K562 (cell line): ENCODE measurements around the gene CTIF. TPM values are rescaled to one million over a fixed set of nuclear protein-coding genes. Genes with fewer than 3 reads are reported as not detected.

Experiments used
- BHLHE40 ChIP-seq: IDR thresholded peaks from 2 replicates; pipeline ENCODE4 v1.6.1; 2011; ENCODE audit warnings: low read length, improper control_type of control experiment
- FOXJ2 ChIP-seq: fragments of 200-800 bp; sonication (Bioruptor generic); IDR thresholded peaks from 2 replicates; pipeline ENCODE4 v1.6.1; 2016; ENCODE audit warnings: missing genetic modification characterization, missing compliant biosample characterization
- GMEB1 ChIP-seq: fragments of 250-450 bp; sonication (Bioruptor Pico); IDR thresholded peaks from 2 replicates; pipeline ENCODE4 v1.4.0; 2020; ENCODE audit warnings: mild to moderate bottlenecking
- LEF1 ChIP-seq: fragments of 450-650 bp; IDR thresholded peaks from 2 replicates; pipeline ENCODE4 v1.6.1; 2016; ENCODE audit warnings: mild to moderate bottlenecking
- MAX ChIP-seq: sonication (generic); formaldehyde crosslinking; IDR thresholded peaks from 2 replicates; pipeline ENCODE4 v1.9.0; 2022; ENCODE audit warnings: mild to moderate bottlenecking, missing genetic modification reagents
- MECOM ChIP-seq: fragments of 250-450 bp; sonication (Bioruptor Pico); IDR thresholded peaks from 2 replicates; pipeline ENCODE4 v1.8.0; 2022; ENCODE audit warnings: inconsistent platforms
- NR3C1 ChIP-seq: sonication (generic); formaldehyde crosslinking; IDR thresholded peaks from 2 replicates; pipeline ENCODE4 v1.8.1; 2022; ENCODE audit warnings: missing genetic modification reagents
- PHF8 ChIP-seq: fragments of 200-600 bp; sonication (generic); IDR thresholded peaks from 2 replicates; pipeline ENCODE4 v1.6.1; 2012; ENCODE audit warnings: mixed run types, mild to moderate bottlenecking, inconsistent platforms, low read length, moderate library complexity, borderline replicate concordance
- TAF1 ChIP-seq: IDR thresholded peaks from 2 replicates; pipeline ENCODE4 v1.6.1; 2011; ENCODE audit warnings: mild to moderate bottlenecking, low read length, moderate library complexity; ENCODE audit not compliant: insufficient read depth, control insufficient read depth, severe bottlenecking; ENCODE audit errors: extremely low read depth
- TAF9B ChIP-seq: fragments of 450-650 bp; IDR thresholded peaks from 2 replicates; pipeline ENCODE4 v1.6.1; 2018; ENCODE audit warnings: mild to moderate bottlenecking; ENCODE audit not compliant: partially characterized antibody
- TBL1XR1 ChIP-seq, 2 experiments: IDR thresholded peaks; 2 replicates each; pipeline ENCODE4 v1.6.1; 2012; ENCODE audit warnings: improper control_type of control experiment in 2 of 2, low read length in 2 of 2, mild to moderate bottlenecking in 1 of 2
- TCF7L2 ChIP-seq: fragments of 150-350 bp; IDR thresholded peaks from 2 replicates; pipeline ENCODE4 v1.6.1; 2016; ENCODE audit warnings: low read depth, mild to moderate bottlenecking, low read length, moderate library complexity
- UBTF ChIP-seq, 2 experiments: IDR thresholded peaks; 2 replicates each; pipeline ENCODE4 v1.6.1; 2012; ENCODE audit warnings: improper control_type of control experiment in 2 of 2, low read depth in 2 of 2, low read length in 2 of 2, borderline replicate concordance in 1 of 2
- ZFP1 ChIP-seq: fragments of 450-650 bp; formaldehyde crosslinking; IDR thresholded peaks from 2 replicates; pipeline ENCODE4 v1.4.0; 2020; ENCODE audit warnings: mild to moderate bottlenecking, mixed read lengths
- ZNF143 ChIP-seq: sonication (generic); formaldehyde crosslinking; IDR thresholded peaks from 2 replicates; pipeline ENCODE4 v1.9.0; 2022; ENCODE audit warnings: mild to moderate bottlenecking, missing genetic modification reagents
- ZNF324 ChIP-seq: fragments of 250-450 bp; sonication (Bioruptor Pico); IDR thresholded peaks from 2 replicates; pipeline ENCODE4 v1.4.0; 2020; ENCODE audit warnings: mild to moderate bottlenecking
- polyA plus RNA-seq, 8 experiments: library from polyadenylated mRNA; depleted of rRNA in 4 of 8; stranded (reverse) in 5 of 8; unstranded in 3 of 8; fragments of >200 nt; fragmentation: Nextera tagmentation in 2 of 8; fragmentation: Illumina TruSeq in 1 of 8; extraction: Ambion mirVana in 2 of 8; extraction: Trizol in 1 of 8; gene quantifications; 2 replicates each; pipeline versions ENCODE4 v1.2.1 to v1.2.3, GENCODE V29; 2011 to 2014; ENCODE audit warnings: inconsistent platforms in 1 of 8, missing spikeins in 1 of 8
- total RNA-seq, 7 experiments: library from RNA; depleted of rRNA in 6 of 7; stranded (reverse); fragments of >200 nt in 6 of 7; fragmentation: Illumina TruSeq in 2 of 7; extraction: Trizol in 2 of 7; gene quantifications; 2 replicates each; pipeline versions ENCODE4 v1.2.1 to v1.2.3, GENCODE V29; 2011 to 2021; ENCODE audit warnings: low replicate concordance in 1 of 7
- TF ChIP-seq, protein P1 (sequence below): conservative IDR thresholded peaks from 2 replicates; pipeline ENCODE4 v1.6.1; 2011; ENCODE audit warnings: low read depth, mild to moderate bottlenecking, low read length; ENCODE audit not compliant: control insufficient read depth
- TF ChIP-seq, protein P2 (sequence below): fragments of 450-650 bp; IDR thresholded peaks from 2 replicates; pipeline ENCODE4 v1.6.1; 2016

The CTIF gene
- total and polyA plus RNA-seq, 9 of the 15 experiments (the other 6 are each of a cell fraction or from before 2014, with no cell fraction given) = 0.17 to 11.5 (median 2.2) TPM

DNA sequence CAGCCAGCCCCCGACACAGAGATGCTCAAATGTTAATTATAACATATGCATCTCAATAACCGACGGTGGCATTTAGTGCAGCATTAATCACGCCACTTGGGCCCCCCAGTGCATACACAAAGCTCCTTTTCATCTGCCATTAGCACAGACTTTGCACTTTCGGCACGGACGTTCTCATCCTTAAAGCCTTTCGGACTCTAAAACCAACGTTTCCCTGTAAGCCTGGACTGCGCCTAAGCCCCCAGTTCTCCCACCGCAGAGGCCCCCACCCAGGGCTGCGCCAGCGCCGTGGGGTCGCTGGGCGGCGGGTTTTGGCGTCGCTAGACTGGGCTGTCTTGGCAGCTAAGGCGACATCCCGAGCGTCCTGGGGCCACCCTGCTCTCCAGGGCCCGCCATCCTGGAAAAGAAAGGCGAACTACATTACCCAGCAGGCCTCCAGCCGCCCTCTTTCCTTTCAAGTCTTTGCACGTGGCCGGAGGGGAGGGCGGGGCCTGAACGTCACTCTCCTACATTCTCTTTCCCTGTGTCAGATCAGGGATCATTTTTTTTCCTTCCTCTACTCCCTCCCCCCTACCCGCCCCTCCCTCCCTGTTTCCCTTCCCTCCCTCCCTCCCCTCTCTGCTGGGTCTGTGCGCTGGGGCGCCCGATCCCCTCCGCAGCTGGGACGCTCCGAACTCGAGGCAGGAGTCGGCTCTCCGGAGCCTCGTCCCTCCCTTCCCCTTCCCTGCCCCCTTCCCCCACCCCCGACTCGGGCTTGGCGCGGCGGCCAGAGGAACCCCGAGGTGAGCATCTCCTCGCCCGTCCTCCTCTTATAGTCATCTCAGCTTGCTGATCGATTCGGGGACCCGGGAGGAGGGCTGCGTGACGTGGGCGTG lies at the start of gene CTIF (continued):
- TF ChIP-seq UBTF (IDR thresholded peaks at IDR 0.05; ENCODE audit: borderline replicate concordance in 1 of 2, low read depth in 2 of 2, low read length in 2 of 2) = no peak
- TF ChIP-seq MAX (CRISPR knock-in tag) = peak; percentile 49
- no peak for TF ChIP-seq ZFP1 (CRISPR knock-in tag)
- no peak for TF ChIP-seq NR3C1 (CRISPR knock-in tag)
- no peak for TF ChIP-seq GMEB1 (CRISPR knock-in tag)
- TF ChIP-seq TBL1XR1 (IDR thresholded peaks at IDR 0.05; ENCODE audit: low read length in 2 of 2) = no peak
- TF ChIP-seq BHLHE40 = peak; percentile 91
- TF ChIP-seq TAF9B = peak; percentile 70
- peak; percentile 86 for TF ChIP-seq ZNF143 (CRISPR knock-in tag)
- TF ChIP-seq, protein P1, sequence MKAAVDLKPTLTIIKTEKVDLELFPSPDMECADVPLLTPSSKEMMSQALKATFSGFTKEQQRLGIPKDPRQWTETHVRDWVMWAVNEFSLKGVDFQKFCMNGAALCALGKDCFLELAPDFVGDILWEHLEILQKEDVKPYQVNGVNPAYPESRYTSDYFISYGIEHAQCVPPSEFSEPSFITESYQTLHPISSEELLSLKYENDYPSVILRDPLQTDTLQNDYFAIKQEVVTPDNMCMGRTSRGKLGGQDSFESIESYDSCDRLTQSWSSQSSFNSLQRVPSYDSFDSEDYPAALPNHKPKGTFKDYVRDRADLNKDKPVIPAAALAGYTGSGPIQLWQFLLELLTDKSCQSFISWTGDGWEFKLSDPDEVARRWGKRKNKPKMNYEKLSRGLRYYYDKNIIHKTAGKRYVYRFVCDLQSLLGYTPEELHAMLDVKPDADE = peak; percentile 57; the same call in 1 of the 2 replicates
- TF ChIP-seq ZNF324 (CRISPR knock-in tag) = no peak
- peak; percentile 74 for TF ChIP-seq TCF7L2
- peak; percentile 65; the same call in 1 of the 2 replicates for TF ChIP-seq LEF1
- TF ChIP-seq, protein P2, sequence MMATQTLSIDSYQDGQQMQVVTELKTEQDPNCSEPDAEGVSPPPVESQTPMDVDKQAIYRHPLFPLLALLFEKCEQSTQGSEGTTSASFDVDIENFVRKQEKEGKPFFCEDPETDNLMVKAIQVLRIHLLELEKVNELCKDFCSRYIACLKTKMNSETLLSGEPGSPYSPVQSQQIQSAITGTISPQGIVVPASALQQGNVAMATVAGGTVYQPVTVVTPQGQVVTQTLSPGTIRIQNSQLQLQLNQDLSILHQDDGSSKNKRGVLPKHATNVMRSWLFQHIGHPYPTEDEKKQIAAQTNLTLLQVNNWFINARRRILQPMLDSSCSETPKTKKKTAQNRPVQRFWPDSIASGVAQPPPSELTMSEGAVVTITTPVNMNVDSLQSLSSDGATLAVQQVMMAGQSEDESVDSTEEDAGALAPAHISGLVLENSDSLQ = peak; percentile 70
- no peak for TF ChIP-seq FOXJ2 (tag)
- no peak for TF ChIP-seq MECOM (CRISPR knock-in tag)
- peak; percentile 50; the same call in 1 of the 2 replicates for TF ChIP-seq PHF8
- peak; percentile 56 for TF ChIP-seq TAF1
